CD4-positive, CD25-positive, alpha-beta regulatory T cell (primary cell): ENCODE measurements around the gene PMFBP1. TPM values are rescaled to one million over a fixed set of nuclear protein-coding genes. Genes with fewer than 3 reads are reported as not detected.
A peak's percentile ranks its signal among the peaks of the same experiment; 100 is the strongest.

Experiments used
- ATAC-seq, 2 donors: fragments of 150-1000 bp; cut with Tn5 transposase; one replicate each; pipeline ENCODE4 v1.10.0; 2021; ENCODE audit warnings: low read depth in 2 of 2, moderate number of reproducible peaks in 2 of 2, moderate library complexity in 1 of 2
- DNase-seq, 3 donors: peaks; one replicate each; pipeline versions ENCODE4 v3.0.0 to v3.0.0-alpha.2; 2012 to 2022; ENCODE audit warnings: mixed read lengths in 1 of 3
- H3K27ac ChIP-seq: one replicate; pipeline ENCODE4 v1.7.0; 2013; ENCODE audit warnings: mild to moderate bottlenecking, low read length; ENCODE audit not compliant: insufficient read depth, poor library complexity, severe bottlenecking
- H3K27me3 ChIP-seq: one replicate; pipeline ENCODE4 v1.7.0; 2013; ENCODE audit warnings: low read length; ENCODE audit not compliant: control insufficient read depth, insufficient read depth
- H3K36me3 ChIP-seq: one replicate; pipeline ENCODE4 v1.7.0; 2013; ENCODE audit warnings: mild to moderate bottlenecking, low read length, moderate library complexity; ENCODE audit not compliant: control insufficient read depth, insufficient read depth
- H3K4me1 ChIP-seq: 2 replicates; pipeline ENCODE4 v1.7.0; 2013; ENCODE audit warnings: mild to moderate bottlenecking, low read length; ENCODE audit not compliant: insufficient read depth, control insufficient read depth, poor library complexity, severe bottlenecking
- H3K4me3 ChIP-seq: one replicate; pipeline ENCODE4 v1.7.0; 2013; ENCODE audit warnings: low read depth, mild to moderate bottlenecking, low read length, moderate library complexity
- H3K9me3 ChIP-seq, 2 experiments: 1 replicate in 1 of 2; 2 replicates in 1 of 2; pipeline ENCODE4 v1.7.0; 2013; ENCODE audit warnings: low read length in 2 of 2, mild to moderate bottlenecking in 1 of 2, moderate library complexity in 1 of 2; ENCODE audit not compliant: control insufficient read depth in 2 of 2
- H3K27ac Mint-ChIP-seq, 3 donors: one replicate each; pipeline ENCODE4 v1.8.0; 2020 to 2022; ENCODE audit warnings: mild to moderate bottlenecking in 3 of 3, mixed read lengths in 3 of 3, moderate library complexity in 2 of 3
- H3K27me3 Mint-ChIP-seq: one replicate; pipeline ENCODE4 v1.8.0; 2022; ENCODE audit warnings: mild to moderate bottlenecking, mixed read lengths
- H3K36me3 Mint-ChIP-seq: one replicate; pipeline ENCODE4 v1.8.0; 2020; ENCODE audit warnings: mixed read lengths
- H3K4me1 Mint-ChIP-seq, 4 donors: one replicate each; pipeline ENCODE4 v1.8.0; 2020 to 2022; ENCODE audit warnings: mixed read lengths in 4 of 4, mild to moderate bottlenecking in 1 of 4
- H3K4me3 Mint-ChIP-seq, 4 donors: one replicate each; pipeline ENCODE4 v1.8.0; 2020 to 2022; ENCODE audit warnings: mild to moderate bottlenecking in 4 of 4, mixed read lengths in 4 of 4, moderate library complexity in 3 of 4
- H3K9me3 Mint-ChIP-seq, 7 donors: one replicate each; pipeline ENCODE4 v1.8.0; 2020 to 2022; ENCODE audit warnings: mixed read lengths in 7 of 7, mild to moderate bottlenecking in 3 of 7, moderate library complexity in 2 of 7
- polyA plus RNA-seq, 4 donors: library from polyadenylated mRNA; unstranded; fragments of 300-500 nt; fragmentation: Illumina TruSeq; gene quantifications; one replicate each; pipeline ENCODE4 v1.2.3, GENCODE V29; 2021
- total RNA-seq: library from RNA; stranded (reverse); gene quantifications from one replicate; pipeline ENCODE4 v1.2.3, GENCODE V29; 2022

The PMFBP1 gene
- total and polyA plus RNA-seq, 5 donors from 2014 or later: 2.0 TPM; not detected in 4

DNA sequence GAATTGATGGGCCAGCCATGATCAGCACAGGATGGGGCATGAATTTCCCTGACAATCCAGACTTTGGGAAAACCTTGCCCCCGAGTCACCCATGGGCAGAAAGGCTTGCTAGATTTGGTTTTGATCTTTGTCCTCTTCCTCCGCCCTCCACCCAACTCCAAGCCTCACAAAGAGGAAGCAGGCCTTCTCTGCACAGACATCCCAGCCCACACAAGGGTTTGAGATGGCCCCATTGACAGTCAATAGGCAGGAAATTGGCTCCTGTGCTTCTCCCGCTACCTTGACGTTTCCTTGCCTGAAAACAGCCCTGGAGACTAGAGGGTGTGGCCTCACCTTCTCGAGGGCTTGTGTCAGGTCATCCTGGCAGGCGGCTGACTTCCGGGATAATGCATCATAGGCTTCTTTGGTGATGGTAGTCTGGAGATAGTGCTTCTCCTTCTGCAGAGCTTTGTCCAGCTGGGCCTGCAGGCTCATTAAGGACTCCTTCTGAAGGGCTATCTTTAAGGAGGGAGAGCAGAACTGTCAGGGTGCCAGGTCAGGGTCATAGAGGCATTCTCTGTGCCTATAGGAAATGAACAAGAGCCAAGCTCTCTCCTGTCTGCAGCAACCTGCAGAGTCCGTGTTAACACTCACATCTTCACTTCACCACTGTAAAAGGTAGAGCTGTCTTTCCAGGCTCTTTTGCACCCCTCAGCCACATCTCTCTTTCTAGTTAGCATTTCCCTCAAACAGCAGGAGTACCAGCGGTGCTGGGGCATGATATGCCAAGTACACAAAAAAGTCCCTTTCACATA lies 46.1 kb downstream of the PMFBP1 start:
- Mint-ChIP-seq H3K4me1 (peaks cover 0 to 2% (median 0%) of the 10 kb centered on the region in 4 donors), H3K4me3 (no peak overlapping the region), H3K36me3 (no peaks in the 10 kb centered on the region), H3K27ac (no peak overlapping the region), H3K27me3 (no peaks in the 10 kb centered on the region), H3K9me3 (no peaks in the 10 kb centered on the region)
- no peaks in the 10 kb centered on the region for H3K9me3 ChIP-seq
- H3K4me1 ChIP-seq: no peaks in the 10 kb centered on the region
- H3K27me3 ChIP-seq: no peaks in the 10 kb centered on the region
- H3K27ac ChIP-seq: no peak overlapping the region
- H3K36me3 ChIP-seq: no peaks in the 10 kb centered on the region
- H3K4me3 ChIP-seq: no peak overlapping the region
- no peak for ATAC-seq
- no peak for DNase-seq

GRCh38 chr16:72124761-72125634 lies 47.0 kb downstream of the PMFBP1 start:
- no peaks in the 10 kb centered on the region for H3K36me3 Mint-ChIP-seq
- H3K9me3 Mint-ChIP-seq: no peaks in the 10 kb centered on the region
- Histone ChIP-seq H3K4me1 (no peaks in the 10 kb centered on the region), H3K9me3 (no peaks in the 10 kb centered on the region), H3K4me3 (no peak overlapping the region), H3K27ac (no peak overlapping the region), H3K36me3 (no peaks in the 10 kb centered on the region), H3K27me3 (no peaks in the 10 kb centered on the region)
- H3K27ac Mint-ChIP-seq: no peak overlapping the region
- ATAC-seq (peak in 1 of 2 donors; percentile 46), DNase-seq (peak; percentile 29 to 64 (median 44))
- H3K4me3 Mint-ChIP-seq: no peak overlapping the region
- H3K4me1 Mint-ChIP-seq: peaks cover 0 to 2% (median 0%) of the 10 kb centered on the region in 4 donors
- H3K27me3 Mint-ChIP-seq: no peaks in the 10 kb centered on the region

DNA sequence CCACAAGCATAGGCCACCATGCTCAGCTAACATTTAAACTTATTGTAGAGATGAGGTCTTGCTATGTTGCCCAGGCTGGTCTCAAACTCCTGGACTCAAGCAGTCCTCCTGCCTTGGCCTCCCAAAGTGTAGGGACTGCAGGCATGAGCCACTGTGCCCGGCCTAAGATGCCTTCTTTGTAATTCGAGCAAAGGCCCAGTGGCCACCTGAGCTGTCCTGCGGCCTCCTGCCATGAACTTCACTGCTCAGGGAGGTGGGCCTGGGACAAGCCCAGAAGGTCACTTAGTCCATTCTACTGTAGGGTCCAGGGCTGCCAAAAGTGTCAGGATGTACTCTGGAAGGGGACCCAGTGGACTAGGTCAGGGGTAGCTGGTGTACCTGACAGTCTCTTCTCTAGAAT lies 47.8 kb downstream of the PMFBP1 start:
- Histone ChIP-seq H3K4me1 (no peaks in the 10 kb centered on the region), H3K27me3 (no peaks in the 10 kb centered on the region), H3K27ac (no peak overlapping the region), H3K36me3 (no peaks in the 10 kb centered on the region), H3K9me3 (no peaks in the 10 kb centered on the region), H3K4me3 (no peak overlapping the region)
- H3K4me1 Mint-ChIP-seq: peaks cover 0 to 2% (median 0%) of the 10 kb centered on the region in 4 donors
- no peak for DNase-seq
- H3K36me3 Mint-ChIP-seq: no peaks in the 10 kb centered on the region
- no peaks in the 10 kb centered on the region for H3K27me3 Mint-ChIP-seq
- no peak overlapping the region for H3K27ac Mint-ChIP-seq
- no peaks in the 10 kb centered on the region for H3K9me3 Mint-ChIP-seq
- no peak overlapping the region for H3K4me3 Mint-ChIP-seq
- no peak for ATAC-seq

DNA sequence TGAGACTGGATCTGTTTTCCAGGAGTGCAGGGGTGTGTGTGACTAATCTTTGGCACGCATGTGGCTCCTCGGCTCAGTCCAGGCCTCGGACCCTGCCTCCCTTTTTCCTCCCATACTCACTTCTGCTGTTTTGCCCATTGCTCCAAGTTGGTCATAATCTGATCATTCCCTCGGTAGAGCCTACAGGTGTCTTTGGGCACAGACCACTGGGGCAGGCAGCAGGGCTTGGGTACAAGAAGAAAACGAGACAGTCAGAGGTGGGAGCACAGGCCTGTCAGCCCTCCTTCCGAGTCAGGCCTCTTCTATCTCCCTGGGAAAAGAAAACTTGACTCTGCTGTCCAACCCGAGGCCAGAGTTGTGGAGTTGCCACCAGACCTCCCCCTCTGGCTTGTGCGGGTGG lies 48.5 kb downstream of the PMFBP1 start:
- H3K9me3 Mint-ChIP-seq: no peaks in the 10 kb centered on the region
- H3K27me3 Mint-ChIP-seq: no peaks in the 10 kb centered on the region
- Histone ChIP-seq H3K36me3 (no peaks in the 10 kb centered on the region), H3K27ac (no peak overlapping the region), H3K27me3 (no peaks in the 10 kb centered on the region), H3K9me3 (no peaks in the 10 kb centered on the region), H3K4me1 (no peaks in the 10 kb centered on the region), H3K4me3 (no peak overlapping the region)
- peaks cover 0 to 2% (median 0%) of the 10 kb centered on the region in 4 donors for H3K4me1 Mint-ChIP-seq
- ATAC-seq (no peak), DNase-seq (no peak)
- H3K36me3 Mint-ChIP-seq: no peaks in the 10 kb centered on the region
- H3K4me3 Mint-ChIP-seq: no peak overlapping the region
- no peak overlapping the region for H3K27ac Mint-ChIP-seq

GRCh38 chr16:72122916-72123315 lies 49.0 kb downstream of the PMFBP1 start:
- no peaks in the 10 kb centered on the region for H3K4me1 ChIP-seq
- no peaks in the 10 kb centered on the region for H3K9me3 ChIP-seq
- DNase-seq (no peak), ATAC-seq (no peak)
- Mint-ChIP-seq H3K4me1 (peaks cover 0 to 2% (median 0%) of the 10 kb centered on the region in 4 donors), H3K27me3 (no peaks in the 10 kb centered on the region), H3K4me3 (no peak overlapping the region), H3K27ac (no peak overlapping the region), H3K36me3 (no peaks in the 10 kb centered on the region), H3K9me3 (no peaks in the 10 kb centered on the region)
- no peak overlapping the region for H3K4me3 ChIP-seq
- no peak overlapping the region for H3K27ac ChIP-seq
- H3K36me3 ChIP-seq: no peaks in the 10 kb centered on the region
- no peaks in the 10 kb centered on the region for H3K27me3 ChIP-seq

DNA sequence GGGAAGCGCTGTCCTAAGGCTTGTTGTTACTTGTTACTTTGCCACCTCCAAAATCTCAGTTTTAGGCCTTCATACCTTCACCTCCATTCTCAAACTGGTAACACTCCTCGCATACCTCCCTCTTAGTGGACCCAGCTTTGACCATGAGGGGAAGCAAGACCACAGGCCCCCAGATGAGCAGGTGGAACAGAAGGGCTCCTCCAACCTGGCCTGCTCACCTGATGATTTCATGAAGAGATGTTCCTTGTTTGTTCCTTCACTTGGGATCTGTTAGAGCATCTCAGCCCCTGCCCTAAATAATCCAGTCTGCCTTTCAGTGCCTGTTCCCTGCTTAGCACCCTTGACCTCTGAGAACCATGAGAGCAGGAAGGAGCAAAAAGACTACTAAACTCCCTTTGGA lies 49.6 kb downstream of the PMFBP1 start:
- Mint-ChIP-seq H3K9me3 (no peaks in the 10 kb centered on the region), H3K36me3 (no peaks in the 10 kb centered on the region), H3K4me1 (peaks cover 0 to 2% (median 0%) of the 10 kb centered on the region in 4 donors), H3K4me3 (no peak overlapping the region), H3K27ac (no peak overlapping the region), H3K27me3 (no peaks in the 10 kb centered on the region)
- ATAC-seq (no peak), DNase-seq (no peak)
- Histone ChIP-seq H3K4me3 (no peak overlapping the region), H3K27me3 (no peaks in the 10 kb centered on the region), H3K27ac (no peak overlapping the region), H3K4me1 (no peaks in the 10 kb centered on the region), H3K9me3 (no peaks in the 10 kb centered on the region), H3K36me3 (no peaks in the 10 kb centered on the region)

DNA sequence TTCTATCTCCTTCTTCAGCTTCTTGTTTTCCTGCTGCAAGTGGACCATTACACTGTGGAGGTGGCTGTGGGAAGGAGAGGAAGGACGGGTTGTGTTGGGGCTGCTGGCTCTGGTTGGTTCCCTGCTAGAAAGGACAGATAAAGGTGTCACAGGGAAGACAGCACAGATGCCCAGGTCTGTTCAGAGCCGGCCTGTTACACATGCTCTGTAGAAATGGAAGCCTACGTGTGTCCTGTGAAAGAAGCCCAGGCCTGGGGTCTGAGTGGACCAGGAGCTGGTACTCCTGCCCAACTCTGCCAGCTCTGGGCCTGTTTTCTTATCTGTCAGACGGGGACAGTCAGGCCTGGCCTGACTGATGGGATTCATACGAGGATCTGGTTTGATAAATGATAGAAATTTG lies 51.9 kb downstream of the PMFBP1 start:
- no peaks in the 10 kb centered on the region for H3K27me3 Mint-ChIP-seq
- Histone ChIP-seq H3K27me3 (no peaks in the 10 kb centered on the region), H3K27ac (no peak overlapping the region), H3K4me3 (no peak overlapping the region), H3K4me1 (no peaks in the 10 kb centered on the region), H3K9me3 (no peaks in the 10 kb centered on the region), H3K36me3 (no peaks in the 10 kb centered on the region)
- H3K36me3 Mint-ChIP-seq: no peaks in the 10 kb centered on the region
- no peak overlapping the region for H3K4me3 Mint-ChIP-seq
- no peak for DNase-seq
- ATAC-seq: no peak
- H3K9me3 Mint-ChIP-seq: no peaks in the 10 kb centered on the region
- H3K27ac Mint-ChIP-seq: peak overlapping the region in 1 of 3 donors; percentile 30
- H3K4me1 Mint-ChIP-seq: peaks cover 0 to 2% (median 0%) of the 10 kb centered on the region in 4 donors
